ENCODE data around the gene ZBTB3. TPM values are rescaled to one million over a fixed set of nuclear protein-coding genes. Genes with fewer than 3 reads are reported as not detected.
"Not testable (repeated sequence)": the region's sequence is repeated elsewhere in the genome, so short reads cannot be mapped to it uniquely, and the experiment has no call there.

ZBTB3 gene
- total RNA-seq, 1 donor: 13.0 TPM

DNA sequence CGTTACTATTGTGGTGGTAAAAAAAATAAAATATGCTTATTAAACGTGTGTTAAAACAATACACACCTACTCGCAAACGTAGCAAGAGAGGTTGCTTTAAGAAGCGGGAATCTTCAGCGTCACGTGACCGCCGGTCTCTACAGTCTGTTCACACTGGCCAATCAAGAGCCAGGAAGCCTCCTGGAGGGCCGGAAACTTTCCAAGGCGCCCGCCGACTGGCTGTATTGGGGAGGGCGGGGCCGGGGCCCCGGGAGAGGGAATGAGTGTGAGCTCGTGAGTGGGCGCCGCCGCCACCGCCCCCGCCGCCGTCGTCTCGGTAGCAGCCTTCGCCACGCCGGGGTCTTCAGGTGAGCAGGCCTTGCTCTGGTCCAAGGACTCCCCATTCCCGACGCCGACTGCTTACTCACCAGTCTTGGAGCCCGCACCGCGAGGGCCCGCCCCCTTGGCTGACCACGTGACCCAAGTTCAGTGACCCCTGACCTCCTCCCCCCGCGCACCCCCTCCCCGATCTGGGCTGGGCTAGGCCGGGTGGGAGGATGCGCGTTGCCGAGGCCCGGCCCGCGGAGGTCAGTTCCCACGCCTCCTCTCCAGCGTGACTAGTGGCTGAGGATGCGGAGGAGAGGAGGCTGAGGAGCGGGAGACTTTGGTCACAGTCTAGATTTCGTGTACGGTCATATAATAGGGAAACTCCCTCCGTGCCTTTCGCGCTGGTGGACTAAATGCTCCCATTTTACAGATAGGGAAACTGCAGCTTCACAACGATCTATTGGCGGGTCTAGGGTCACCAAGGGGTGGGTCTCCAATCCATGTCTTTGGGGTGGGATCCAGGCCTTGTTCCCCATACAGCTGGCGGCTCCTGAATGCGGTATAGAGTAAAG is 17.4 kb upstream of the ZBTB3 start, which contains the start of gene TAF6L:
TSS of gene TAF6L (plus strand) at position 253 of the 878 bp plus-strand sequence. CDS start 4,388 bp downstream, outside the sequence.
- H3K4me3 ChIP-seq (ENCODE audit: insufficient read depth, low read length): peak within 1 kb of the TSS; percentile 84
- peak within 1 kb of the TSS; percentile 90 for H3K27ac ChIP-seq (ENCODE audit: low read depth, low read length)
- no peaks in the 10 kb centered on the region for H4K20me1 ChIP-seq (ENCODE audit: insufficient read depth, low read length)
- peak within 1 kb of the TSS; percentile 95 for H2AFZ ChIP-seq (ENCODE audit: low read length)
- peak within 1 kb of the TSS; percentile 87 for H3K4me2 ChIP-seq (ENCODE audit: insufficient read depth, low read length)
- H3K36me3 ChIP-seq (ENCODE audit: insufficient read depth, low read length): peaks cover 23% of the 10 kb centered on the region
- peak; percentile 98 for DNase-seq (ENCODE audit: insufficient read length, low spot score, missing footprints)
- no peaks in the 10 kb centered on the region for H3K9me3 ChIP-seq (ENCODE audit: low read depth, low read length)
- H3K27me3 ChIP-seq (ENCODE audit: insufficient read depth, low read length): no peaks in the 10 kb centered on the region
- TF ChIP-seq, protein P1, sequence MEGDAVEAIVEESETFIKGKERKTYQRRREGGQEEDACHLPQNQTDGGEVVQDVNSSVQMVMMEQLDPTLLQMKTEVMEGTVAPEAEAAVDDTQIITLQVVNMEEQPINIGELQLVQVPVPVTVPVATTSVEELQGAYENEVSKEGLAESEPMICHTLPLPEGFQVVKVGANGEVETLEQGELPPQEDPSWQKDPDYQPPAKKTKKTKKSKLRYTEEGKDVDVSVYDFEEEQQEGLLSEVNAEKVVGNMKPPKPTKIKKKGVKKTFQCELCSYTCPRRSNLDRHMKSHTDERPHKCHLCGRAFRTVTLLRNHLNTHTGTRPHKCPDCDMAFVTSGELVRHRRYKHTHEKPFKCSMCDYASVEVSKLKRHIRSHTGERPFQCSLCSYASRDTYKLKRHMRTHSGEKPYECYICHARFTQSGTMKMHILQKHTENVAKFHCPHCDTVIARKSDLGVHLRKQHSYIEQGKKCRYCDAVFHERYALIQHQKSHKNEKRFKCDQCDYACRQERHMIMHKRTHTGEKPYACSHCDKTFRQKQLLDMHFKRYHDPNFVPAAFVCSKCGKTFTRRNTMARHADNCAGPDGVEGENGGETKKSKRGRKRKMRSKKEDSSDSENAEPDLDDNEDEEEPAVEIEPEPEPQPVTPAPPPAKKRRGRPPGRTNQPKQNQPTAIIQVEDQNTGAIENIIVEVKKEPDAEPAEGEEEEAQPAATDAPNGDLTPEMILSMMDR (IDR thresholded peaks at IDR 0.05; ENCODE audit: extremely low read depth, low read depth, low read length): no peak
- peaks cover 18% of the 10 kb centered on the region for H3K4me1 ChIP-seq (ENCODE audit: insufficient read depth, low read length)
- peaks cover 19% of the 10 kb centered on the region for H3K79me2 ChIP-seq (ENCODE audit: insufficient read depth, low read length)

DNA sequence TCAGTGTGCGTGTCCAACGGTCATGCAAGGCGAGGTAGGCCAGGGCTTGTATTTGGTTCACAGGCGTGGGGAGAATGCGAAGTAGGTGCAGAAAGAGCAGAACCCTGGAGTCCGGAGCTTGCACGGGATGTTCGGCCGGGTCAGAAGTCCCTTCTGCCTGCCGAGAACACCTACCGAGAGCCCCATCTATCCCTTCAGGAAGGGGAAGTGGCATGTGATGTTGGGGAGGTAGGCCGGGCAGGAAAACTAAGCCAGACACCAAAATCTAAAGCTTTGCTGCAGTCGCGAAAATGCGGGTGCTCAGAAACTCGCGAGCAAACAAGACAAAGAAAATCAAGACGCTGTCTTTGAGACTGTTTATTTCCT is 16.8 kb upstream of the ZBTB3 start:
- Histone ChIP-seq H3K4me1 (ENCODE audit: insufficient read depth, low read length) (peaks cover 18% of the 10 kb centered on the region), H2AFZ (ENCODE audit: low read length) (peak overlapping the region; percentile 95), H3K27ac (ENCODE audit: low read depth, low read length) (peak overlapping the region; percentile 90), H3K79me2 (ENCODE audit: insufficient read depth, low read length) (peaks cover 19% of the 10 kb centered on the region), H3K27me3 (ENCODE audit: insufficient read depth, low read length) (no peaks in the 10 kb centered on the region), H3K4me2 (ENCODE audit: insufficient read depth, low read length) (peak overlapping the region; percentile 87), H3K36me3 (ENCODE audit: insufficient read depth, low read length) (peaks cover 24% of the 10 kb centered on the region), H4K20me1 (ENCODE audit: insufficient read depth, low read length) (no peaks in the 10 kb centered on the region), H3K9me3 (ENCODE audit: low read depth, low read length) (no peaks in the 10 kb centered on the region), H3K4me3 (ENCODE audit: insufficient read depth, low read length) (peak overlapping the region; percentile 84)
- TF ChIP-seq, protein P1 (IDR thresholded peaks at IDR 0.05; ENCODE audit: extremely low read depth, low read depth, low read length): no peak
- DNase-seq (ENCODE audit: insufficient read length, low spot score, missing footprints): peak; percentile 66

DNA sequence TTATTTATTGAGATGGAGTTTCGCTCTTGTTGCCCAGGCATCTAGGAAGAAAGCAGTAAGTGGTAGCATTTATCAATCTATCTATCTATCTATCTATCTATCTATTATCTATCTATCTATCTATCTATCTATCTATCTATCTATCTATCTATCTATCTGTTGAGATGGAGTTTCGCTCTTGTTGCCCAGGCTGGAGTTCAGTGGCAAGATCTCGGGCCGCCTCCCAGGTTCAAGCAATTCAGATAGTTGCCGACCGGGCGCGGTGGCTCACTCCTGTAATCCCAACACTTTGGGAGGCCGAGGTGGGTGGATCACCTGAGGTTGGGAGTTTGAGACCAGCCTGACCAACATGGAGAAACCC is 6.9 kb upstream of the ZBTB3 start:
- not testable (repeated sequence) for H3K4me1 ChIP-seq (ENCODE audit: insufficient read depth, low read length); H3K9me3 ChIP-seq (ENCODE audit: low read depth, low read length); H3K27me3 ChIP-seq (ENCODE audit: insufficient read depth, low read length); DNase-seq (ENCODE audit: insufficient read length, low spot score, missing footprints); H3K27ac ChIP-seq (ENCODE audit: low read depth, low read length); H4K20me1 ChIP-seq (ENCODE audit: insufficient read depth, low read length)
- Histone ChIP-seq H3K4me2 (ENCODE audit: insufficient read depth, low read length) (peak overlapping the region; percentile 95), H2AFZ (ENCODE audit: low read length) (peak overlapping the region; percentile 35), H3K36me3 (ENCODE audit: insufficient read depth, low read length) (peaks cover 12% of the 10 kb centered on the region), H3K79me2 (ENCODE audit: insufficient read depth, low read length) (peaks cover 16% of the 10 kb centered on the region), H3K4me3 (ENCODE audit: insufficient read depth, low read length) (peak overlapping the region; percentile 98)

DNA sequence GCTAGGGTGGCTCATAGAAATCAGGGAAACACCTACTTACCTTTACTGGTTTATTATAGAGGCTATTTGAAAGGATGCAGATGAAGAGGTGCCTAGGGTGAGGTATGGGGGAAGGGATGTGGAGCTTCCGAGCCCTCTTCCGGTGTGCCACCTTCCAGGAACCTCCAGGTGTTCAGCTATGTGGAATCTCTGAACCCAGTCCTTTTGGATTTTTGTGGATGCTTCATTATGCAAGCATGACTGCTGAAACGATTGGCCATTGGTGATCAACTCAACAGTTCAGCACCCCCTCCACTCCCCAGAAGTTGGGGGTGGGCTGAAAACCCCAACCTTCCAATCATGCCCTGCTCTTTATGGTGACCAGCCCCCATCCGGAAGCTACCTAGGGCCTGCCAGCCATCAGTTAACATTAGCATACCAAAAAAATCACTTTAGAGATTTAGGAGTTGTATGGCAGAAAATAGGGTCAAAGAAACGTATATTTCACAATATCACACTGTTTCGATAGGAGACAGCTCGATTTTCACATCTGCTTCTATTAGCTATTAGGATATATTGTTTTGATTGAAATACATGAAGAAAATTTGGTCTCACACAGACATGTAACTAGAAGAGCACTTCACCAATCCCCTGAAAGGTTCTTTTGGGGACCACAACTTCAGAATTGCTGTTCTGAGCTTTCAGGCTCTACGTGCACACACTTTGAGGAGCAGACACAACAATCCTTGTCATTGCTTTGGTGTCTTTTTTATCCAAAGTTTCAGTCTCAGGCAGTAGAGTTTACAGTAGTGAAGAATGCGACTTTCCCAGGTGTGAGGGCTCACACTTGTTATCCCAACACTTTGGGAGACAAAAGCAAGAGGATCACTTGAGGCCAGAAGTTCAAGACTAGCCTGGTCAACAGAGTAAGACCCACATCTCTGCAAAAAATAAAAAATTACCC is 4.2 kb upstream of the ZBTB3 start:
- TF ChIP-seq, protein P1 (IDR thresholded peaks at IDR 0.05; ENCODE audit: extremely low read depth, low read depth, low read length): no peak
- no peaks in the 10 kb centered on the region for H4K20me1 ChIP-seq (ENCODE audit: insufficient read depth, low read length)
- H3K27me3 ChIP-seq (ENCODE audit: insufficient read depth, low read length): no peaks in the 10 kb centered on the region
- no peaks in the 10 kb centered on the region for H3K36me3 ChIP-seq (ENCODE audit: insufficient read depth, low read length)
- H3K9me3 ChIP-seq (ENCODE audit: low read depth, low read length): no peaks in the 10 kb centered on the region
- H3K4me2 ChIP-seq (ENCODE audit: insufficient read depth, low read length): no peak overlapping the region
- H3K4me3 ChIP-seq (ENCODE audit: insufficient read depth, low read length): no peak overlapping the region
- no peak overlapping the region for H3K27ac ChIP-seq (ENCODE audit: low read depth, low read length)
- H2AFZ ChIP-seq (ENCODE audit: low read length): peak overlapping the region; percentile 52
- peaks cover 12% of the 10 kb centered on the region for H3K4me1 ChIP-seq (ENCODE audit: insufficient read depth, low read length)
- DNase-seq (ENCODE audit: insufficient read length, low spot score, missing footprints): no peak
- H3K79me2 ChIP-seq (ENCODE audit: insufficient read depth, low read length): peaks cover 20% of the 10 kb centered on the region

Measured in osteoblast (primary cell).